Hematopoietic multipotent progenitor cell treated with erythropoietin and hydrocortisone succinate and interleukin-3 and kit ligand, for 4 days (in vitro differentiated cells): Measurements from ENCODE around the gene MCM3AP.
"Not testable (repeated sequence)": the region's sequence is repeated elsewhere in the genome, so short reads cannot be mapped to it uniquely, and the experiment has no call there.

ENCODE experiments used
- DNase-seq: peaks from one replicate; pipeline ENCODE4 v3.0.0-alpha.2; 2015

MCM3AP gene

DNA sequence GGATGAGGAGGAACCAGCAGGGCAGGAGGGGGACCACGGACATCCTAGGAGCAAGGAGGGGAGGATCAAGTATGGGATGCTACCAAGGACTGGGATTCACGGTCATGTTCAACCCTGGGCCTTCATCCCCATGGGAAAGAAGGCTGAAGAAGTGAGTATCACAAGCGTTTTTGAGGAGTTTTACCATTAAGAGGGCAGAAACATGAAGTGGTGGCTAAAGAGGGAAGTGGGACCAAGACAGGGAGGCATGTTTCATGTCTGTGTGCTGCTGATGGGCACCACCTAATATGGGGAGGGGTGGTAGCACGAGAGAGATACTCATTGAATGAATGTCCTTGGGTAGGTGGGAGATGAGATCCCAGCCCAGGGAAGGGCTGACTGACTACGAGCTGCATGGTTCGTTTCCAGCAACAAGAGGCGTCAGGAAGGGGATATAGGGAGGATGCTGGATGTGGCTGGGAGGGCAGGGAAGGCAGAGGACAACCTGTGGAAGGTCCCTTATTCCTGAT lies 45.5 kb downstream of the MCM3AP start:
- DNase-seq: no peak

DNA sequence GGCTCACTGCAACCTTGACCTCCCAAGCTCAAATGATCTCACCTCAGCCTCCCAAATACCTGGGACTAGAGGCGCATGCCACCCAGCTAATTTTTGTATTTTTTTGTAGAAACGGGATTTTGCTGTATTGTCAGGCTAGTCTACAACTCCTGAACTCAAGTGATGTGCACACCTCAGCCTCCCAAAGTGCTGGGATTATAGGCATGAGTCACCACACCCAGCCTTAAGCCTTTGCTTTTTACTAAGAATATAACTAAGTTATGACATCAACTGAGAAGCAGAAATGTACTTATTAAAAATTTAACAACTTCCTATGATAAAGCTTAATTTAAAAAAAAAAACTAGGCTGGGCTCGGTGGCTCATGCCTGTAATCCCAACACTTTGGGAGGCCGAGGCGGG lies 47.9 kb downstream of the MCM3AP start:
- DNase-seq: no peak

DNA sequence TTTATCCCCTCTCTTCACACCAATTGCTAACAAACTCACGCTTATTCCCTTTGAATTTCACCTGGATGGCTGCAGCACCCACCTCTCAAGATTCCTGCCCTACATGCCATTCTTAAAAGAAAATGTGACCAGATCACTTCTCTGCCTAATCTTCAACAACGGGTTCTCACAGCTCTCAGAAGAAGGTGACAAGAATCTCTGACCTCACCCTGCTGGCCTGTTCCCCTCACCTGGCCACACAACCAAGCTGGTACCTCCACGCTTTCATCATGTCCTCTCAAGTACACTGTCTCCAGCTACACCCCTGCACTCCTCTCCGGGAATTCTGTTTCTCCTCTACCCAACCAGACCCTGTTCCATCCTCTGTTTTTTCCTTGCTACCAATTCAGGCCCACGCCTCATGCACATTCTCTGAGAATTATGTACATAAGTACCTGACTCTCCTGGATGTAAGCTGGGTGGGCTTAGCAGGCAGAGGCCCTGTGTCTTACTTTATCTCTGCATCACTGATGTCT lies 50.9 kb downstream of the MCM3AP start:
- DNase-seq: no peak

DNA sequence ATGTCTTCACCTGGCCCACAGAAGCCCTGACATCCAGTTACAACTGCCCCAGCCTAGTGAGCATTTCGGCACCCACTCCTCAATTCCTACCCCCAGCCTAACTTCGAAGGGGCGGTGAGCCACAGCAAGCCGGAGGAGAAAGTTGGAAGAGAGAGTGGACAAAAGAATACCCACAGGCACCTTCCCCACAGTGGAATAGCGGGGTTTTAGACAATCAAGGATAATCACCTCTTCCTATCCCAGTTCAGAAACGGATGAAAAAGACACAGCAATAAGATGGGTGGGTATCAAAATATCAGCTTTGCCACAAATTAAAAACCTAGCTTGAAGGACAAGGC lies 55.5 kb downstream of the MCM3AP start:
- DNase-seq: no peak

DNA sequence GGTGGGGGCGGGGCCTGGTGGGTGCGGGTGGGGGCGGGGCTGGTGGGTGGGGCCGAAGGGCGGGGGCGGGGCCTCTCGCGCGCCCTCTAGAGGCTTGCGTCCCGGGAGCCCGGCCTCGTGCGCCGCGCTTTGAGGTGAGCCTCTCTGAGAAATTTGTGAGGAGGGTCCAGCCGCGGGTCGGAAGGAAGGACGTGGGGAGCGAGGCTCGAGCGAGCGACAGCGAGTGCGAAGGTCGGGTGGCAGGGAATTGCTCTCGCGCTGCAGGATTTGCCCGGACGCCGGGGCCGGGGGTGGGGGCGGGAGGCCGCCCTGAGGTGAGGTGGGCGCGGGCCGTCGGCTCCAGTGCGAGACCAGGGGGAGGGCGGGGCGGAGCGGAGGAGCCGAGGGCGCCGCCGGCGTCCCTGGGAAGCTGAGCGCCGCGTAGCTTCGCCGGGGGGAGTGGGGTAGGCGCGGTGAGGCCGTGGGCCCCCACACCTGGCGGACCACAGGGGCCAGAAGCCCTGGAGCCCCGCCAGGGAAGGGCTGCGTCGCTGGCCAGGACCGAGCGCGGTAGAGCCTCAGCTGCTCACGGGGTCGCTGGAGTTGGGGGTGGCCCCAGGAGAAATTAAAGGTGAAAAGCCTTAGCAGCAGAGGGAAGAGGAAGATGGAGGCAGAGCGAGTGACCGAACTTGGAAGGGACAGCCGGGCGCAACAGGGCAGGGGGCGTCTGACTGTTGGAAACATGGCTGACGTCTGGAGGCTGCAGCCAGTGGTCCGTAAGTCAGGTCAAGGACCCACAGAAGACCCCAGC lies 56.1 kb downstream of the MCM3AP start:
- DNase-seq: peak; percentile 36

DNA sequence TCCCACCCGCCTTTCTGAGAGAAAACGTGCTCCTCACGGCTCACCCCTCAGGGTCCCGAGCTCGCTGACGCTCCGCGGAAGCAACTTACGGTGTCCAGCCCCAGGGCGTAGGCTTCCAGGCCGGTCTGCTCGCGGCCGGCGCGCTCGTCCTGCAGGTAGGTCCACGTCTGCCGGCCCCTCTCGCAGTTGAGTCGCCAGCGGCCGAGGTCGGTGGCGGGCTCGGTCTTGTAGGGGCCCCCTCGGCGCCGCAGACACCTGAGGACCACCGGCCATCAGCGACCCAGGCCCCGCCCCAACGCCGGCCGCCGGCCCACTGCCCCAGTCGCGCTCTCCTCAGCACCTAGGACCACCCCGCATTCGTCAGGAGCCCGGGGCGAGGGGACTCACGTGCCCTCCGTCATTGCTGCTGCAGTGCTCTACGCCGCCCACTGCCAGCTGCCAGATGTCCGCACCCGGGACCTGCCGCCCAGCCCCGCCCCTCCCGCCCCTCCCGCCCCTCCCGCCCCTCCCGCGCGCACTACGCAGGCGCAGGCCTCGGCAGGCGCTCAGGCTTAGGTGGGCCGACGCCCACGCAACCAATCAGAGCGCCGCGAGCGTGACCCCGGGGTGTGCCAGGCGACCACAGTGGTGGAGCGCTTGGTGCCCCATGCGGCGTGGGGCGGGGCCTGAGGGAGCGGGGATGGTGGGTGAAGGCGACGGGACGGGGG lies 56.9 kb downstream of the MCM3AP start, which contains the start of gene LSS:
Gene LSS (minus strand): TSS at position 430 of the 707 bp plus-strand sequence. CDS start 29 bp downstream, at position 401.
- DNase-seq: peak; percentile 99

DNA sequence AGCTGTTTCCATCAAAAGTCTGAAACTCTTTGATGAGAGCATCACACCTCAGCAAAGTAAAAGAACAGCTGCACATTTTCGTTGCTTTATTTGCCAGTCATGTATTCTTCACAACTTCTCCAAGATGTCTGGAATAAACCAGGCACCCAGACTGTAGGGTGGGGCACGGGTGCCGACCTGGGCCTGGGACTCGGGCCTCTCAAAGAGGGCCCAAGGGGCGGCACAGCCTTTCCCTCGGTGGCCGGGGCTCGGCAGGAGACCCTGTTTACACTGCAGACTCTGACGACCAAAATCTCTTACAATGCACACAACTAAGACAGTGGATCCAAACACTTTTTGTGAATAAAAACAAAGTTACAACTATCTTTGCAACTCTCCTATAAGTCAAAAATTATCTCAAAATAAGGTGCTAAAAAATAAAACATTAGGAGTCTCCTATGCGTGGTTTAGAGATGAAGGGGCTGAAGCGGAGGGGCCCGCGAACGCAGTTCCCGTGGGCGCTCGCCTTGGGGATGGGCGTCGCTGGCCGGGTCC lies 57.5 kb downstream of the MCM3AP start:
- peak; percentile 20 for DNase-seq

DNA sequence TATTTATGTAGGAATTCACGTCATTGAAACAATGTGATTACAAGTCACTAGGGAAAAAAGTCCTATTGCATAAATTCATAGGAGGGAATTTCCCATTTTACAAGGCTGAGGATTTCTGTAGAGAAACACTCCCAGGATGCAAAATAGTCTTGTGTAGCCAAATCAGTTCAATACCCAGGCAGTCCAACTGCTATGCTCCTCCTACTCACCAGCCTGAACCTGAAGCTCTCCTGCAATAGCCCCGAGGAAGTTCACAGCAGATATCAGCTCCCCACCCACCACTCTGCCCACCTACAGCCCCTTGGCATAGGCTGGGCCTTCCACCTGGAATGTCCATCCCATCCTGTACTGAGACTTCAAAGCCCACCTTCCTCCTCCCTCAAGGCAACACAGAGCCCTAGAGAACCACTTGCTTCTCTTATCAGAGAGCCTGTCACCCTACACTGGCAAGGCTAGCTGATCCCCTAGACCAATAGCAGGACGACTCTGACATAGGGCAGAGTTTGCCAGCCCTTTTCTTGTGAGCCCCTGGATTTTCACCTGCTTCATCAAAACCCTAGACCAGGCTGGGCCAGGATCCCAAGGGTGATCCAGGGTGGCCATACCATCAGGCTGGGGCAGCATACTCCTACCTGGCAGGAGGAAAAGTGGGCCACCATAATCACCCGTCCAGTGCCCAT lies 58.4 kb downstream of the MCM3AP start:
- DNase-seq: peak; percentile 70

DNA sequence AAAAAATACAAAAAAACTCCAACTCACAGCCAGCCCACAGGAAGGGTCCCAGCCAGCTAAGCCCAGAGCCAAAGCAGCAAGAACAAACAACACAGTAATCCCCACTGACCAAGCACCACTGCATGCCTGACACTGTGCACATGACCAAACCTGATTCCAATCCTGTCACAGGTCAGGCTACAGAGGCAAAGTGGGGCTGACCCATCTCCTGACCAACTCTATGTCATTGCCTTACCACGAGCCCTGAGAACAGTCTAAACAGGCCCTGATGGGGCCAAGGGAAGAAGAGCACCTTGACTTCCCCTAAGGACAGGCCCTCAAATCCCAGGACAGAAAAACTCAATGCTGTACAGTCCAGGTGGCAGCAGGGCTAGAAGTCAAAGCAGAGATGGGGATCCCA lies 59.3 kb downstream of the MCM3AP start:
- no peak for DNase-seq

DNA sequence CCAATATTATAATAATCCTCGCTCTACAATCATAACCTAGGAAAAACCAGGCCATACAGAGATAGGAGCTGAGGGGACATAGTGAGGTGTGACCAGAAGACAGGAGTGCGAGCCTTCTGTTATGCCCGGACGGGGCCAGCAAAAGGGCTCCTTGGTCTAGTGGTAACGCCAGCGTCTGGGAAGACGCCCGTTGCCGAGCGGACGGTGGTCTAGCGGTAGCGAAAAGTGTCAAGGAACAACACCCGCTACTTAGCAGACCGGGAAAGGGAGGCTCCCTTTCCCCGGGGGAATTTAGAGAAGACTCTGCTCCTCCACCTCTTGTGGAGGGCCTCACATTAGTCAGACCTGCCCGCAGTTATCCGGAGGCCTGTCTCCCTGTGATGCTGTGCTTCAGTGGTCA lies 61.8 kb downstream of the MCM3AP start:
- not testable (repeated sequence) for DNase-seq

DNA sequence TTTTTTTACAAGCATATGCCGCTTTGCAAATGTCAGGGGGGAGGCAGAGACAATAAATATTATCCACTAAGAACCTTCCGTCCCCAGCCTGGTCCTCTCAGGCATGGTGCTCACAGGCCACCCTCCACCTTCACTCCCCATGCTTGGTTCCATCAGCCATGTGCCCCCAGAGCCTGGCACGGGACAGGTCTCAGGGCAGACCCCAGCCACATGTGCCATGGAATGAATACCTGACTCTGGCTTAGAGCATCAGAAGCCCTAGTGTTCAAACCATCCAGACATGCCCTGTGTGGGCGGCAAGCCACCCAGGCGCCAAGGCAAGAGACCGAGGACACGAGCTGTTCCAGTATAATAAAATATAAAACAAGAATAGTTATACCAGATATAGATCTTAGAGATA lies 62.2 kb downstream of the MCM3AP start:
- DNase-seq: no peak

DNA sequence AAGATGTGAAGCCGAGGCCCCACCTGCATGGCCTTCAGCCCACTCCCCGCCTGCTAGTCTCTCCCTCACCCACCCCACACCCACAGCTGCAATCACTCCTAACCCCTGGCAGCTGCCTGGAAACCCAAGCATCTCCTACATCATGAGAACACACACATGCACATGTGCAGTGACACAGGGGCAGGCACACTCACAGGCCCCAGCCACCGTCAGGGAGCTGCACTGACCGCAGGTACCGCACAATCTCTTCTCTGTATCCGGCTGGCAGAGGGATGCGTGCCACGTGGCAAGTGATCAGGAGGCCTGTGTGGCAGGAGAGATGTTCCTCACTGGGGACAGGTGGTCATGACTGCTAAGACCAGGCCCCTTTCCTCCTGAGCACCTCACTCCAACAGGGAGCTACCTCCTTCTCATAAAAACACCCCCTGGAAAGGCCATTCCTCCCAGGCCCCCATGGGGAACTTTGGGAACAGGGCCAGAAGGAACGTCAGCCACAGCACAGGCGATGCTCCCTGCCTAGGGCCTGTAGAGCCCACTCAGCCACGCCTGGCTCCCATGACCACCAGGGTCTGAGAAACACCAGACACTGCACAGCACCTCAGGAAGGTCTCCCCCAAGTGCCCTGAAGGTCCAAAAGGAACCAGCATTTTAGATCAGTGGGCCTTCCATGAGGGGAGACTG lies 62.8 kb downstream of the MCM3AP start:
- DNase-seq: no peak

DNA sequence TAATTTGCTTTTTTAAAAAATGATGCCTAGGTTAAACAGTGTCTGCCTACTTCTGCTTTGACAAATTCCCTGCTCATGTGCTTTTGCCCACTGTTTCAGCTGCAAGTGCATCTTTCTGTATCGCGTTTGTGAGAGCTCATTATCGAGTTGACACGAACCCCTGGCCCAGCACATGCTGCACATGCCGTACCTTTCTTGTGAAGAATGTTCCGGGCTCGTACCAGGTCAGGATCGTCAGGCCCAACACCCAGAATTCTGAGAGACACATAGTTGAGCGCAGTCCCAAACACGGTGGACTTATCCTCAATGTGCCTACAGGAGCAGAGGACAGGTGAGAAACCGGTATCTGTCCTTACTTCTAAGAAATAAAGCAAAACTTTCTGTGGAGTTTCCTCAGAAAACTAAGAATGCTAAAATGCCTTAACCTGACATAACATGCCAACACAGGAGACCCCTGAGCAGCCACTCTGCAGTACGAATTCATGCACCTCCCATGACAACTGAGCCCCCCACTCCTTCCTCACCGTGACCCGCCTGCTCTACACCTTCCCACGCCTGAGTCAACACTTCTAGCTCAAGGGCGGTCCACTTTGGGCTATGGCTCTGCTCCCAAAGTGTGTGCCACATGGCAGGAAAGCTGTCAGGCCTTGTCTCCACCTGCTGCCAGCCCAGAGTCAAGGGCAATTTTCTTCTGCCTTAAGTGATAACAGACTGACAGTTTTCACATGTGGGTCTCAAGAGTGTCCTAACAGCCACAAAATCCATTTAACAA lies 63.6 kb downstream of the MCM3AP start:
- DNase-seq: no peak

DNA sequence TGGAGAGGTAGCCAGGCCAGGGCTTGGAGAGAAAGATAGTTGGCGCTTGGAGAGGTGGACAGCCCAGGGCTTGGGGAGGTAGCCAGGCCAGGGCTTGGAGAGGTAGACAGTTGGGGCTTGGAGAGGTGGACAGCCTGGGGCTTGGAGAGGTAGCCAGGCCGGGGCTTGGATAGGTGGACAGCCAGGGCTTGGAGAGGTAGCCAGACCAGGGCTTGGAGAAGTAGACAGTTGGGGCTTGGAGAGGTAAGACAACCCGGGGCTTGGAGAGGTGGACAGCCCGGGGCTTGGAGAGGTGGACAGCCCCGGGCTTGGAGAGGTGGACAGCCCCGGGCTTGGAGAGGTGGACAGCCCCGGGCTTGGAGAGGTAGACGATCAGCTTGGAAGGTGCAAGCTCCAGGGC lies 64.6 kb downstream of the MCM3AP start:
- DNase-seq: no peak

DNA sequence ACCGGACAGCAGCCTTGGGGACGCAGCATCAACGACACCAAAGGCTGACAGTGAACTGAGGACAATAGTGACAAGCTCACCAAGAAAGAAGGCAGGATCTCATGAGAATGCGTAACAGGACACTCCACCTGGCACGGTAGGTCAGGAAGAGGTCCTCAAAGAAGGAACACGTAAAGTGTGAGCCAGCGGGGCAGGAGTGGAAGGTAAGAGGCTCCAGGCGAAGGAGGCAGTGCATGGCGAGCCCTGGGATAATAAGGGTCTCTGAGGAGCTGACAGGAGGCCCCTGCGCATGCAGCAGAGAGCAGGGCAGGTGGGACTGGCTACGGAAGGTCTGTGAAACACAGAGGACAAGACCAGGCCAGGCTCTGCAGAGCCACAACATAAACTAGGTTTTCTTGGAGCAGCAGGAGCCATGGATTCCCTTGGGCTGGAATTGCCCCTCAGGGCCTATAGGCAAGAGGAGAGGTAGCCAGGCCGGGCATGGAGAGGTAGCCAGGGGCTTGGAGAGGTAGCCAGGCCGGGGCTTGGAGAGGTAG lies 65.1 kb downstream of the MCM3AP start:
- DNase-seq: no peak

DNA sequence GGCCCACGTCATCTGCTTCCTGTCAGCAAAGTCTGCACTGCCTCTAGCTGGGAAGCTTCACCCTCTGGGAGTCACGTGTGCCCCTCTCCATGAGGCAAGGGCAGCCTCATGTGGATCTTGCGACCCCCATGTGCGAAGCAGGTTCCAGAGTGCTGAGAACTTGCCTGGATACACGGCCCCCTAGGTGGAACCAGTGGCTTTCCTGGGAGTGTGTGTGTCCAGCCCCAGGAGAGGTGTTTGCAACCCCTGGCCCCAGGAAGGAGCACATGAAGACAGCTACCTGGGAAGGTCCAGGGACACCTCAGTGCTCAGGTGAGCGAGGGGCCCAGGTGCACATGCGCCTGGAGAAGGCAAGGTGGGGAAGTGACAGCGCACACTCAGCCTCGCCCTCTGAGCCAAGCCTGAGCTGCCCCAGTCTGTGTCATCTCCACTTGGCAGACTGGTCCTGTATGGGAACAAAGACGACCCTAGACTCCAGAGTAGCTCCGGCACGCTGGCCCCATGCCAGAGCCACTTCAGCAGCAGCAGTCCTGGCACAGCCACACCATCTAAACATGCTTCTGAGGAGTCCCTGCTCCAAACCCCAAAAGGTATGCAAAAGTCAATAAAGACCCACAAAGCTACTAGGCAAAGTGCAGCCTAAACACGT lies 65.7 kb downstream of the MCM3AP start:
- DNase-seq: no peak

DNA sequence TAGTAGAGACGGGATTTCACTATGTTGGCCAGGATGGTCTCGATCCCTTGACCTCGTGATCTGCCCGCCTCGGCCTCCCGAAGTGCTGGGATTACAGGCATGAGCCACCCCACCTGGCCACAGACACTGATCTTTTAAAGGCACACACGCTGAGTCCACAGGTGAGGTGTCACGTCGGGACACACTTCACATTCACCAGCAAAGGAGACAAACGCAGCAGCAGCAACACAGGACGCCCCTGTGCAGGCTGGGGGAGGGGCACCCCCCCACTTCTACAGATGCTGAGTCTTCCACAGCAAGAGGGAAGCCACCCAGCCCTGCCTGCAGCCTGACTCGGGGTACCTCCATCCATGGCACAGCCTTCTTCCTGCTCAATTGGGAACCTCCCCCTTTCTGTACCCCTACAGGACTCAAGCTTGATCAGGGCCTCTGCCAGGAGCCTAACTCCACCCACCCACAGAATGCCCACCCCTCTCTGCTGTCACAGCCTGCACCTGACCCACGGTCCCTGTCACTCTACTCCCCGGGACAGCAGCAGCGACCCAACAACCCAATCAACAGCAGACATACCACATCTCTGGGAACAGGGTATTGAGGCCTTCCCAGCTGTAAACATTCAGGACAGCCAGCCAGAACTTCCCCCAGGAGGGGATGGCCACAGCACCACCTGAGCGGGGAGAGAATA lies 66.4 kb downstream of the MCM3AP start:
- DNase-seq: no peak

DNA sequence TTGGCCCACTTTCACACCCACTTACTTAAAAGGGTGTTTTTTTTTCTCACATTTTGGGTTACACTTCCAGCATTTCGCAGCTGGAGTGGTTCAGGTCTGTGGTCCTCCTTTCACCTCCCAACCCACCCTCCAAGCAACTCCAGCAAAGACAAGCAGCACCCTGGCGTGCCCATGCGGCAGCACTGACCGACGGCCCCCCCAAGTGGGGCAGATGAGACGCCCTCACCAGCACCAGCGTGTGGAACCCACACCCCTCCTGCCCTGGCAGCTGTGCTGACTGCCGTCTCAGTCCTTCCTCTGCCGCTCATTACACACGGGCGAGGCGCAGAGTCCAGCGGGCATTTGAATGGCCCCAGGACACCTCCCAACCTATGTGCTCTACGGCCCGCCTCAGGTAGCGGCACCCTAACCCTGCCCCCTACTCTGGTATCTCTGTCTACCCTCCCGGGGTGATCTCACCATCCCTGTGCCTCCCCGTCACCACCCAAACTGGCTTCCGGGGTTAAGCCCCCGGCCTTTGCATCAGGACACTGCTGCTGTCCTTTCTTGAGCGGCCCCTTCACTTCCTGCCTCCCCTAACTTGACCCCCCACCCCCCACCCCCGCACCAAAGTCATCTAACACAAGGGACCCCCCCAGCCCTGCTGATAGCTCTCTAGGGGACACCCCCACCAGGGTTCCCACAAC lies 67.8 kb downstream of the MCM3AP start:
- DNase-seq: no peak

DNA sequence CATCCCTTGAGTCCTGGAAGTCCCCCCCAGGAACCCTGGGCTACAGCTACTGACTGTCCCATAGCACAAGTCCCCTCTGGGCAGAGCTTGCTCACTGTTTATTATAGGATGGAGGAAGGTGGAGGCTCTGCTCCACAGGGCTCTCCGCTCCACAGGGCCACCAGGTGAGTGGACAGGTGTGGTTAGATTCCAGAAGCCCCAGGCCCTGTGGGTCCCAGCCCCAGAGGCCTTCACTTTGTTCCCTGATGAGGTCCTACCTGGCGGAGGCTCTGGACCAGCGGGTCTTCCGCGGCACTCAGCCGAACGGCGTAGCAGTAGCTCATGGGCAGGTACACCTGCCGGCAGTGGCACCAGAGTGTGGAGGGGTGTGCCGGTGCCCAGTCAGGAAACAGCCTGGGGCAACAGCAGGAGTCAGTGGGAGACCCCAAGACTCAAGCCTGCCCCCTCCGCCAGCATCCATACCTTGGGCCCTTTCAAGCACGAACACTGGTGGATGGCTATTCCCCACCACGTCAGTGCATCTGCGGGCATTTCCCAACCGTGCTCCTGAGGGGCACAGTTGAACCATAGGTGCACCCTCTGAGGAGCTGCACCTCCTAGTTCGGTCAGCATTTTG lies 69.2 kb downstream of the MCM3AP start:
- DNase-seq: no peak
